HL-60/S4 treated with retinoic acid at 250 ng/mL for 4 days and 3 days (cell line): ENCODE measurements around the gene CHD9.
"Not testable (repeated sequence)": the region's sequence is repeated elsewhere in the genome, so short reads cannot be mapped to it uniquely, and the experiment has no call there.

Experiments used
- in situ Hi-C: fragments of 300-500 bp; cut with MboI; formaldehyde crosslinking; loops from 2 replicates; pipeline ENCODE4 v1.7.0; 2022; ENCODE audit warnings: low sequenced_read_pairs

CHD9 gene

DNA sequence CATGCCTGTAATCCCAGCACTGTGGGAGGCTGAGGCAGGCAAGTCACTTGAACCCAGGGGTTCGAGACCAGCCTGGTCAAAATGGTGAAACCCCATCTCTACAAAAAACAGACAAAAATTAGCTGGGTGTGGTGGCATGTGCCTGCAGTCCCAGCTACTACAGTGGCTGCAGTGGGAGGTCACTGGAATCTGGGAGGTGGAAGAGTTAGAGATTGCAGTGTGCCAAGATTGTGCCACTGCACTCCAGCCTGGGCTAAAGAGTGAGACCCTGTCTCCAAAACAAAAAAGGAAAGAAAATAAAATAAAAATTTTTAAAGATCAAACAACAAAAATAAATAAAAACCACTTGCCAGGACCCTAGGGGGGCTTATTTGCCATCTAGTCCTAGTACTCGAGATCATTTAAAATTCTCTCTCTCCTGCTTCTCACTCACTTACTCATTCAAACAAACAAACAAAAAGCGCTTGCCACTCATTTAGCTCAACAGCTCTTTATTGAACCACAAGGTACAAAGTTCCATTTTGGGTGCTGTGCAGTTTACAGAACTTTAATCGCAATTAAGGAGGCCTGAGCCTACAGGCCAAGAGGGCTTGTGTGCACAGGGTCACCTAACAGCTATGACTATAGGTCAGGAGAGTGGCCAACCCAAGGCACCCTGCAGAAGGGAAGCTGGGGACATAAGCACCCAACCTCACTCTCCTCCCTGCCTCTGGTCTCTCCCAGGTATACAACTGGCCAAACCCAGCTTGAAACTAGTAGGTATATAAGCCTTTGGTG lies 6.5 kb upstream of the CHD9 start:
- in situ Hi-C loops: no loop called here

DNA sequence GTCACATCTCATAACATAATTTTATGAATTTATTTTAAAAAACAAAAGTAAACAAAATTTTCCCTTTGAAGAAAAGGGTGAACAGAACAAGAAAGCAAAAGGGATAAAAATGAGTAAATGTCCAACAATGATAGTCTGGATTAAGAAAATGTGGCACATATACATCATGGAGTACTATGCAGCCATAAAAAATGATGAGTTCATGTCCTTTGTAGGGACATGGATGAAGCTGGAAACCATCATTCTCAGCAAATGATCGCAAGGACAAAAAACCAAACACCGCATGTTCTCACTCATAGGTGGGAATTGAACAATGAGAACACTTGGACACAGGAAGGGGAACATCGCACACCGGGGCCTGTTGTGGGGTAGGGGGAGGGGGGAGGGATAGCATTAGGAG lies 3.5 kb upstream of the CHD9 start:
- in situ Hi-C loops: not testable (repeated sequence)

DNA sequence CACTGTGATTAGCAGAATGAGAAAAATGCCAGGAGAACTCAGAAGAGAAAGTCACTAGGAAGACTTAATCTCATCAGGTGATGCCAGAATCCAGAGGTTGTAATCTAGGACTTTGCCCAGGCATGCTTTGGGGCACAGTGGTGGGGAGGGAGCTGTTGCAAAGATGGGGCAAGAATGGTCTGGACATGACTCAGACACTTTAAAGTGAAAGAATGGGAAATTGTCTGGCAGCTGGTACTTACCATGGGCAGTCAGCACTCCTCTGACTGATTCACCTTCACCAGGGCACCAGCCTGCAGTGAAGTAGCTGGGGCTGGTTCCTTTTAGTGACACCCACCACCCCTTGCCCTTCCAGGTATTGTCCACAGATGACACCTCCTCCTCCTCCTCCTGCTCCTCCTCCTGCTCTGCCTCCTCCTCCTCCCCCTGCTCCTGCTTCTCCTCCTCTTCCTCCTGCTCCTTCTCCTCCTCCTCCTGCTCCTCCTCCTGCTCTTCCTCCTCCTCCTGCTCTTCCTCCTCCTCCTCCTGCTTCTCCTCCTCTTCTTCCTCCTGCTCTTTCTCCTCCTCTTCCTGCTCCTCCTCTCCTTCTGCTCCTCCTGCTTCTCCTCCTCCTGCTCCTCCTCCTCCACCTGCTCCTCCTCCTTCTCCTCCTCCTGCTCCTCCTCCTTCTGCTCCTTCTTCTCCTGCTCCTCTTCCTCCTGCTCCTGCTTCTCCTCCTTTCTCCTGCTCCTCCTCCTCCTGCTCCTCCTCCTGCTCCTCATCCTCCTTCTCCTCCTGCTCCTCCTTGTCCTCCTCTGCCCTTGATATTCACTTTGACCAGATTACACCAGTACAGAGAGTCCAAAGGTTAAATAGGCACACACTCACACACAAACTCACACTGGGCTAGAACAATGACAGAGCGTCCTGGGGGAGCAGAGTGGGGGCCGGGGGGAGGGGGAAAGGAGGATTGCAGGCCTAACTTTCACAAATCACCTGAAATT lies 2.0 kb upstream of the CHD9 start, which contains the start of gene CHD9NB:
CHD9NB (minus strand) TSS at position 379 of the 983 bp plus-strand sequence. CDS start 8,739 bp downstream, outside the sequence.
- in situ Hi-C loops: no loop called here

DNA sequence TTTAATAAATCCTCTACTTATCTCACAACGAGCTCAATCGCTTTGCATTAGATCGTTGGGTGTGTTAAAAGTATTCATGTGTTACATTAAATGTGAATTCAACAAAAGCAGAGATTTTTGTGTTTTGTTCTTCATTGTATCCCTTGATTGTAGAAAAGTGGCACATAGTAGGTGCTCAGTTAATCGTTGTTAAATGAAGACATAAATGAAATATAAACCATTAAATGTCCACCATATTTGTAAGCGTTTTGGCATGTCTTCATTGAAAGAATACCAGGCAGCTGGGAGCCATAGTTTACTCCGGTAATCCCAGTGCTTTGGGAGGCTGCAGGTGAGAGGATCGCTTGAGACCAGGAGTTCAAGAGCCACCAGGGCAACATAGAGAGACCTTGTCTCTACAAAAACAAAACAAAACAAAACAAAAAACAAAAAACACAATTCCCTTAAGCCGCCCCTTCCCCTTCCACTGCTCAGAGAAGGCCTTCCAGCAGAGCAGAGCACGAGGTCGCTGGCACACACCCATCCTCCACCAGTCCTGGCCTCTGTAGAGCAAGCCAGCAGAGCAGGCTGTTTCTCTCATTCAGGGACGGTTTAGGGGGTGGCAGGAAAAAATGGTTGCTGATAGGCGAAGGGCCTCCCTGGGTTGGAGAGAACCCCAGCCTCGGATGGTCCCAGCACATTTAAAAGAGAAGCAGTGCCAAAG lies 673 bp upstream of the CHD9 start:
- in situ Hi-C loops: no loop called here

DNA sequence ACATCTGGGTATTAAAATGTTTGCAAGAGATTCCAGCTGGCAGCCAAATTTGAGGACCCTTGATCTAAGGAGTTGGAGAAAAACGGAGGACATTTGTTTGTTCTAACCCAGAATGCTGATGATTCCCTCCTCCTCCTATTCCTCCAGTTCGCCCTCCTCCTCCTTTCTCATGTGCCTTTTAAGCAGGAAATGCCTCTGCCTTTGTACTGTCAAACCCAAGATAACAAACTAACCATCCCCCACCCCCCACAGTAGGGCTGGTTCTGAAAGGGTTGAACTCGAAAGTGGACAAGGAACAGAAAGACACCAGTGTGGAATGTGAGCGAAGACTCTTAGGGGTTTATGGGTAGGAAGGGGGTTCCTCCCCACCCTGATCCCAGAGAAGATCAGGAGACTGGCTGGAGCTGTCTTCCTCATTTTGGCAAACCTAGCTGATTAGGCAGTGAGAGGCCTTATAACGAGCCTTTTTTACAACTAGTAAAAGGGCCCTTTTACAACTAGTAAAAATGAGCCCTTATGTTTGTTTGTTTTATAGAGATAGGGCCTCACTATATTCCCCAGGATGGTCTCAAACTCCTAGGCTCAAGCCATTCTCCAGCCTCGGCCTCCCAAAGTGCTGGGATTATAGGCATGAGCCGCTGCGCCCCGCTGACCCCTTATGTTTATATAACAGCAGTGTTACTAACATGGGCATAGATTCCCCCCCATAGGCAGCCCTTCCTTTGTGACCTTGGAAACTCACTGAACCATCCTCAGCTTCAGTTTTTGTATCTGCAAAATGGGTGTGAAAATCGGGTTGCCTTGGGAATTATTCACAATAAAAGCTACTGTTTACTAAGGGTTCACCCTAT lies 975 bp downstream of the CHD9 start:
- in situ Hi-C loops: no loop called here

DNA sequence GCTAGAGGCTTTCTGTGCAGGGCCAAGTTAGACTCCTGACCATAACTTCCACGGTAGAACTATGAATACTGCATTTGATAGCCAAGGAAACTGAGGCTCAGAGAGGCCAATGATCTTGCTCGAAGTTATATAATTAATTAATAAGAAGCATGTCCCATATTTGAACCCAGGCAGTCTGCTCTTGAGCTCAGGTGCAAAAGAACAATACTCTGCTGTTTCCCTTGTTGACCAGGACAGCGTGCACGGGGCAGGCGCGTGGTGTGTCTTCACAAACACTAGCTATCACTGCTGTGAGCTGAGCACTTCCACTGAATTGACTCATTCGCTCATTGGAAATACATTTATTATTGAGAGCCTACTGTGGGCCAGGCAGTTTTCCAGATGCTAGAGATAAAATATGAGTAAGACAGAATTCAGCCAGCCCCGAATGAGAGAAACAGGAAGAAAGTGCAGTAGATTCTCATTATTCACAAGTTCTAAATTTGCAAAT lies 1.6 kb downstream of the CHD9 start:
- in situ Hi-C loops: no loop called here

DNA sequence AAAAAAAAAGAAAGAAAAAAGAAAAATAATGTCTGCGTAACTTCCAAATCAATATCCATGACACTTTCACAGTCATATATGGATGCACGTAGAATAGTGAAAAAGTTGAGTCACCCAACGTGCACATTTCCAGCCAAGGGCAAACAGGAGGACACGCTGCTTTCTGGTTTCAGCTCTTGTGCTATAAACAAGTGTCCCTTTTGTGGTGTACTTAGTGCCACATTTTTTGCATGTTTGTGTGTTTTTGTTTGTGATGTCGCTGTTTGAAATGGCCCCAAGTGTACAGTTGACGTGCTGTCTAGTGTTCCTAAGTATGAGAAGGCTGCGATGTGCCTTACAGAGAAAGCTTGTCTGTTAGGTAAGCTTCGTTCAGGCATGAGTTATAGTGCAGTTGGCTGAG lies 2.9 kb downstream of the CHD9 start:
- in situ Hi-C loops: no loop called here

DNA sequence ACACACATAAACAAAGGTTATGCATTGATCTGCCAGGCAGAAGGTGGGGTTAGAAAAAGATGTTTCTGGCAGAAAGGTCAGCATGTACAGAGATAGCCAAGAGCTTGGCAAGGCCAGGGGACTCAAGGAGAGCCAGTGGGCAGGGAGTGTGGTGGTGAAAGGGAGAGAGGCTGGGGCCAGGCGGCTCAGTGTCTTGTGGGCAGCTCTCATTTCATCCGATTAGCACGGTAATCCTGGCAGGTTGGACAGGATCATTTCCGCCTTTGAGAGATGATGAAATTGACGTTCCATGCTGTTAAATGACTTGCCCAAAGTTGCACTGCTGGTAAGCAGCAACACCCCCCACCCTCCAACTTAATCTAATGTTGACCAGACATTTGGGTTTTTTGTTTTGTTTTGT lies 3.6 kb downstream of the CHD9 start:
- in situ Hi-C loops: no loop called here

DNA sequence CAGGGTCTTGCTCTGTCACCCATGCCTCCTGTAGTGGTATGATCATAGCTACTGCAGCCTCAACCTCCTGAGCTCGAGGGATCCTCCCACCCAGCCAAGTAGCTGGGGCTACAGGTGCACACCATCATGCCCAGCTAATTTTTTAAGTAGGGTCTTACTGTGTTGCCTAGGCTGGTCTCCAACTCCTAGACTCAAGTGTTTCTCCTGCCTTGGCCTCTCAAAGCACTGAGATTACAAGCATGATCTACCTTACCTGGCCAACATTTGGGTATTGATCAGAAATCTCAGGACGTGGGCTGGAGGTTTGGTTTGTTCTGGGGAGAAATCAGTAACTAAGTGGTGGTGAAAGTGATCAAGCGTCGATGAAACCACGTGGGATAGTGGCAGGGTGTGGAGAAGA lies 4.1 kb downstream of the CHD9 start:
- in situ Hi-C loops: no loop called here

DNA sequence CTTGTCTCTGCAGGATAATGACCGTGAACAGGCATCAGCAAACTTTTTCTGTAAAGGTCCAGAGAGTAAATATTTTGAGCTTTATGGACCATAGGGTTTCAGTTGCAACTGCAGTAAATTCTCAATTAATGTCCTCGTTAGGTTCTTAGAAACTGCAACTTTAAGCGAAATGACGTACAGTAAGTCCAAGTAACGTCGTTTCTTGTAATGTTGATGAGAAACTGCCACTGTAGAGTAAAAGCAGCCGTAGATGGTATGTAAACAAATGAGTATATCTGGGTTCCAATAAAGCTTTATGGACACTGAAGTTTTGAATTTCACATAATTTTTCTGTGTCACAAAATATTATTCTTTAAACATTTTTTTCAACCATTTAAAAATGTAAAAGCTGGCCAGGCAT lies 4.9 kb downstream of the CHD9 start:
- in situ Hi-C loops: no loop called here

DNA sequence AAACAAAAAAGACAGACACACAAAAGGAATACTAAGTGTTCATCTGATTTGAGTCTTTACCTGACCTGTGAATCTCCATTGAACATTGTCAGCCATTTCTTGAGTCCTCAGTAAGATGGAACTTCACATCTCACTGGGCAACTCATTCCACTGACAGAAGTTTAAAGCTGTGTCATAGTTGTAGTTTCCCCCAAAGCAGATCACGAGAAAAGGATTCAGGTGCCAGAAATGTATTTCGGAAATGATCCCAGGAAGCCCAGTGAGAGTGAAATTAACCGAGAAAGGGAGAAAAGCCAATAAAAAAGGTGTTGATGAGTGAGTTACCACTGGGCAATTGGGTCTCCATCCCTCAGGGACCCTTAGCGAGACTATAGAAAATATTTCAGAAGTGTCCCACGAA lies 6.5 kb downstream of the CHD9 start:
- in situ Hi-C loops: no loop called here

DNA sequence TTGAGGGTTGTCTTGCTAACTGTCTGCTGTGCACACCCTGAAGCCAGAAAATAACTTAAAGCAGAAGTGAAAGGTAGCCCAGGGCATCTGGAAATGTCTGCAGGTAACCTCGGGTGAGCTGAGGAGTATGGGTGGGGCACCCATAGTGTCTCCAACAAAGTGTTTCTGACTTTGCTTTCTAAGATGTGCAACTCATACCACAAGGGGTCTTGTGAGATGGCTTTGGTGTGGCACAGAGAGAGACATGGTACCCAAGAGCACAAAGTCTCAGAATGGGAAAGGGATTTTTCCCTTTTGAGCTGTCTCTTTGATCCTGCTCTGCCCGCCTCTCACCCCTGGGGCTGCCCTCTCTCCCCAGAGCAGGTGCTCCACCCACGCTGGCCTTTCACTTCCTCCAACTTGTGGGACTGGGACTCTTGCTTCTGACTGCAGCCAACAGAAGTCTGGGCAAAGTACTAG lies 6.9 kb downstream of the CHD9 start:
- in situ Hi-C loops: no loop called here

DNA sequence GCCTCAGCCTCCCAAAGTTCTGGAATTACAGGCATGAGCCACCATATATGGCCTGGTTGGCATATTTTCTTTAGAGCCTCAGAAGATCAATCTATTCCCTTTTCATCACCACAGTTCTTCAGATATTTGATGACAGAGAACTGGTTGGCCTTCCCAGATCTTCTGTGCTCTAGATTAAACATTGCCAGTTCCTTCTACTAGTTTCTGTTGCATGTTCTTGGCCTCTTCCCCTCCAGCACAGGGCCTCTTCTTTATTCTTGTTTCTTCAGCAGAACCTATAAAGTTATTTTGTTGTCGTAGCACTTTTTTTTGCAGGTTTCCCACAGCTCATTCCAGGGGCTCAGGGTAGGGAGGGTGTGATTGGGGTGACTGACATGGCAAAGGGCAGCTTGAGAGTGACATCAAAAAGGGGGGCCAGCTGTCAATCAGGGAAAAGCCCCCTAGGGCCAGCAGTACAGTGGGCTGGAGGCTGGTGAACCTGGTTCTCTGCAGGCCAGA lies 9.3 kb downstream of the CHD9 start:
- in situ Hi-C loops: no loop called here

DNA sequence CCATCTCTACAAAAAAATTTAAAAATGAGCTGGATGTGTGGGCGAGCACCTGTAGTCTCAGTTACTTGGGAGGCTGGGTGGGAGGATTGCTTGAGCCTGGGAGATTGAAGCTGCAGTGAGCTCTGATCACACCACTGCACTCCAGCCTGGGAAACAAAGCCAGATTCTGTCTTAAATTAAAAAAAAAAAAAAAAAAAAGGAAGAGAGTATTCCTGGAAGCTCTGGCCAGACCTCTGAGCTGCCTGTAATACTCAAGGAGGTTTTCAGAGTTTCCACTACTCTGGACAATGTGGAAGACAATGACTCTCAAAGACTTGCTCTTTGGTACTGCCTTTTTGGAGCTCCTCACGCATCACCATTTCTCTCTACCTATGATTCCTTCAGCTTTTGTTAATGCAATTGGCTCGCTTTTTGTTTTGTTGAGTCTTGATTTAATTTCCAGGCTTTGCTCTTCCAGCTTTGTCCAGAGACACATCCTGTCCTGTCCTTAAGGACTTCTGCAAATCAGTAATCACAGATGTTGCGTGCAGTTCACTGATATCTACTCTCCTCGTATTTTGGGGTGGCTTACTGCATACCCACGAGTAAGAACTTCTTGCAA lies 10.8 kb downstream of the CHD9 start:
- in situ Hi-C loops: no loop called here

DNA sequence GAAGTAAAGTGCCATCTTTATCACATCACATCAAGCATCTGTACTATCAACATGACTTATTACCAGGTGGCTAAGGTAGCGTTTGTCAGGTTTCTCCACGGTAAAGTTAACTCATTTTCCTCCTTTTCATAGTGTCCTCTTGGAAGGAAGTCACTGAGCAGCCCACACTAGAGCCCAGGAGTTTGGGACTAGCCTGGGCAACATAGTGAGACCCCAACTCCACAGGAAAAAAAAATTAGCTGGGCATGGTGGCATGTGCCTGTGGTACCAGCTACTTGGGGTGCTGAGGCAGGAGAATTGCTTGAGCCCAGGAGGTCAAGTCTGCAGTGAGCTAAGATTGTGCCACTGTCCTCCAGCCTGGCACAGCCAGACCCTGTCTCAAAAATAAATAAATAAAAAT lies 12.9 kb downstream of the CHD9 start:
- in situ Hi-C loops: no loop called here

DNA sequence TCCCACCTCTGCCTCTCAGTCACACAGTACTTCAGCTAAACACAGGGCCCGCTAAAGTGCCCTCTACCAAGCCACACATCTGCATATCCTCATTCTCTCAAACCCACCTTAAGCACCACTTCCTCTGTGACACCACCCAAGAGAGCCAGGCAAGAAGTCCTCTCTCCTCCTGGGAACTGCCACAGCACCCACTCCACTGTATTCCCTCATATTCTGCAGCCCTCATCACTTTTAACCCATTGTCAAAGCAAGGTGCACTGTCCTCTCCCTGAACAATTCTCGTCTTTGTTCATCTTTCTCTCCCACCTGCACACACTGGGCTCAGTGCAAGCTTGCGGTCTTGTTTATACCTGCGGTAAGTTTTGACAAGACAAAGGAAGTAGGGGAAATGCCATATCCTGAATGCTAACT lies 13.6 kb downstream of the CHD9 start:
- in situ Hi-C loops: no loop called here

DNA sequence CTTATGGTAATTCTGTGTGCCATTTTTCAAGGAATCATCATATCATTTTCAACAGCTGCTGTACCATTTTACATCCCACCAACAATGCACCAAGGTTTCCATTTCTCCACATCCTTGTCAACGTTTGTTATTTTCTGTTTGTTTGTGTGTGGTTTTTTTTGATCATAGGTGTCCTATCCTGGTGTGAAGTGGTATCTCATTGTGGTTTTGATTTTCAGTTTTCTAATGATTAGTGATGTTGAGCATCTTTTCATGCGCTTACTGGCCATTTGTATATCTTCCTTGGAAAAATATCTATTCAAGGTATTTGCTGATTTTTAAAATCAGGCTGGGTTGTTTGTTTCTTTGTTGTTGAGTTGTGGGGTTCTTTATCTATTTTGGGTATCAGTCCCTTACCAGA lies 15.0 kb downstream of the CHD9 start:
- in situ Hi-C loops: no loop called here

DNA sequence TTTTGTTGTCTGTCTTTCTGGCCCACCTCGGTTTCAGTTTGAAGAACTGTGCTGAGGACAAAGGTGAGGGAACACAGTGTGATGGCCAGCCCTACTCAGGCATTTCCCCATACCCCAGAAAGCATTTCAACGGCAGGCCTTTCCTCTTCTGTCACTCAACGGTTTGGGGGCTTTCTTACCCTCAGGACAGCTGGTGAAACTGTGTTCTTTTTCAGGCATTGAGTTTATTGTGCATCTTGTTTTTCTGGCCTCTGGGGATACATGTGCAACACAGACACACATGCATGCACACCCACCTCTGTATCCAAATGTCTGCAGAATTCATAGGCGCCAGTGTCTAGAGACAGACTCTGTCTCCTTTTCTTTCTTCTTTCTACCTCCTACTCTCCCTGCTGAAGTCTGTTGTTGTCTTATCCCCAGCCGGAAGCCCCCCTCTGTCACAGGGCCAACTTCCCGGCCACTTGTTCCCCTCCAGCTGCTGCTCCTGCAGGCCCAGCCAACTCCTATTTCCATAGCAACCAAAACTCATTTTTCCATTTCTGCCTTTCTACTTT lies 17.0 kb downstream of the CHD9 start:
- in situ Hi-C loops: no loop called here

DNA sequence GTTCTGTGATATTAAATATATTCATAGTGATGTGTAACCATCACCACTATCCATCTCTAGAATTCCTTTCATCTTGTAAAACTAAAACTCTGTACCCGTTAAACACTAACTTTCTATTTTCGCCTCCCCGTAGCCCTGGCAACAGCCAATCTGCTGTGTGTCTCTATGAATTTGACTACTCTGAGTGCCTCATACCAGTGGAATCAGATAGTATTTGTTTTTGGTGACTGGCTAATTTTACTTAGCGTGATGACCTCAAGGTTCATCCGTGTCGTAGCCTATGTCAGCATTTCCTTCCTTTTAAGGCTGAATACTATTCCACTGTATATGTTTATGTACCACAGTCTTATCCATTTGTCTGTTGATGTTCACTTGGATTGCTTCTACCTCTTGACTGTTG lies 18.2 kb downstream of the CHD9 start:
- in situ Hi-C loops: no loop called here
